ENCODE data around the gene PLA2G4B.

The PLA2G4B gene

DNA sequence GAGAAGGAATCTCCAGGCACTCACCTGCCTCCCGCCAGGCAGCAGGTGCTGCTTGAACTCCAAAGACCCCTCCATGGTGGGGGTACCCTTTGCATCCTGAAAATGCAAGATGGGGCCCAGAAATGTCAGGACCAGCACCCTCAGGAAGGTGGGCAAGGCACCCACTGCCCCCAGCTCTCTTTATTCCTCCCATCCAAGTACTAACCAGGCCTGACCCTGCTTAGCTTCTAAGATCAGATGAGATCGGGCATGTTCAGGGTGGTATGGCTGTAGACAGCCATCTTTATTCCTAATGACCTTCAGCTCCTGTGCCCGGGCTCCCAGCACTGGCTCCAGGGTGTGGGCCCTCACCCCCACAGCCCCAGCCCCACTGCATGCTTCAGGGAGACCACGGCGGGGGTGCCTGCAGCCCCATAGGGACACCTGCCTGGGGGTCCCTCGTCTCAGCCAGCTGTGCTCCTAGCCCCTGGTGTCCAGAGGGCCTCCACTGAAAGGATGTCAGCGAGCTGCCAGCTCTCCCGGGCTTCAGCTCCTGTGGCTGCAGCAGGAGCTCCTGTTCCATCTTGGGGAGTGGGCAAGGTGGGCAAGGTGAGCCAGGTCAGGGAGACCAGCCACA is 13.2 kb downstream of the PLA2G4B start:
- DNase-seq = no peak

GRCh38 chr15:41852736-41853590 is 14.3 kb downstream of the PLA2G4B start:
- no peak for DNase-seq

- DNase-seq = no peak
Measured at GRCh38 chr15:41853831-41854230, 15.2 kb downstream of the PLA2G4B start.

- DNase-seq = no peak
Measured at GRCh38 chr15:41854443-41854842, 15.8 kb downstream of the PLA2G4B start.

- no peak for DNase-seq
Measured at GRCh38 chr15:41855261-41855961, 16.8 kb downstream of the PLA2G4B start.

- DNase-seq = no peak
Measured at GRCh38 chr15:41856262-41856661, 17.6 kb downstream of the PLA2G4B start.

DNA sequence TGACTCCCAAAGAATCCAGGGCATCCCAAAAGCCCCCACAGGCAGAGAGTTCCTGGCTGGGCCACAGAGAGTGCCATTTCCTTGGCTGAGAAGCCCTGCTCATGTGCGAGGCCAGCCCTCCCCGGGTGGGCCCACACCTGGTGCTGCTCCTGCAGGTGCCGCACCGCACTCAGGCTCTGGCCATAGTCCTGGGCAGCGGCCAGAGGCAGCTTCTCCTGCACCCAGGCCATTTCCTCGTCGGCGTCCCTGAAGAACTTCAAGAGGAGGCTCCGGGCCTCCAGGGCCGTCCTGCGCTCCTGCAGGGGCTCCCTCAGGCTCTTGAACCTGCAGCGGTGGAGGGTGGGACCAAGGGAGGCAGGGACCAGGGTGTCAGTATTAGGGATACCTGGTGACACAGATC is 18.1 kb downstream of the PLA2G4B start:
- no peak for DNase-seq

- no peak for DNase-seq
Measured at GRCh38 chr15:41857316-41857715, 18.7 kb downstream of the PLA2G4B start.

- no peak for DNase-seq
Measured at GRCh38 chr15:41858756-41859155, 20.1 kb downstream of the PLA2G4B start.

- no peak for DNase-seq
Measured at GRCh38 chr15:41860049-41860828, 21.6 kb downstream of the PLA2G4B start.

DNA sequence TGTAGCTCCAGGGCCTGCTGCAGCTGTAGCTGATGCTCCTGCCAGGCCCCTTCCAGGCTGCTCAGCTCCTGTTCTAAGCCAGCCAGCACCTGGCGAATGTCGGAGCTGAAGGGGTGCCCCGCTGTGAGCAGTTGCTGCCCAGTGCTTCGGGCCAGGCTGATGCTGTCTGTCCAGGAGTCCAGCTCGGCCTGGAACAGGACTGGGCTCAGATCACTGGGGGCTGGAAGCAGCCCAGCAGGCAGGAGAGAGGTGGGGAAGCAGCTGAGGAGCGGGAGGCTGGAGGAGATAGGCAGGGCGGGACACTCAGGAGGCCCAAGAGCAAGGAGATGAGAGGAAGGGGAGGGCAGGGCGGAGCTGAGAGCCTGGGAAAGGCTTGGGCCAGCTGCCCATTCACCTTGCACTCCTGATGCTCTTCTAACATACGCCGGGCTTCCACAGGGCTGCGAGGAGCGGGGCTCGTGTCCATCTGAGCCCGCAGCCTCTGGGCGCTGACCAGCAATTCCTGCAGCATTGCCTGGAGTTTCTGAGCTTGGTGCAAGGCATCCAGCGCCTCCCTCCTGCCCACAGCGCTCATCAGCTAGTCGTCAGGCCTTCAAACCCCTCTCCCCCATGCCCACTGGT is 23.2 kb downstream of the PLA2G4B start:
- DNase-seq = no peak

- no peak for DNase-seq
Measured at GRCh38 chr15:41862515-41863116, 24.0 kb downstream of the PLA2G4B start.

GRCh38 chr15:41865490-41866055 is 26.9 kb downstream of the PLA2G4B start:
- no peak for DNase-seq

GRCh38 chr15:41866263-41866703 is 27.6 kb downstream of the PLA2G4B start:
- no peak for DNase-seq

DNA sequence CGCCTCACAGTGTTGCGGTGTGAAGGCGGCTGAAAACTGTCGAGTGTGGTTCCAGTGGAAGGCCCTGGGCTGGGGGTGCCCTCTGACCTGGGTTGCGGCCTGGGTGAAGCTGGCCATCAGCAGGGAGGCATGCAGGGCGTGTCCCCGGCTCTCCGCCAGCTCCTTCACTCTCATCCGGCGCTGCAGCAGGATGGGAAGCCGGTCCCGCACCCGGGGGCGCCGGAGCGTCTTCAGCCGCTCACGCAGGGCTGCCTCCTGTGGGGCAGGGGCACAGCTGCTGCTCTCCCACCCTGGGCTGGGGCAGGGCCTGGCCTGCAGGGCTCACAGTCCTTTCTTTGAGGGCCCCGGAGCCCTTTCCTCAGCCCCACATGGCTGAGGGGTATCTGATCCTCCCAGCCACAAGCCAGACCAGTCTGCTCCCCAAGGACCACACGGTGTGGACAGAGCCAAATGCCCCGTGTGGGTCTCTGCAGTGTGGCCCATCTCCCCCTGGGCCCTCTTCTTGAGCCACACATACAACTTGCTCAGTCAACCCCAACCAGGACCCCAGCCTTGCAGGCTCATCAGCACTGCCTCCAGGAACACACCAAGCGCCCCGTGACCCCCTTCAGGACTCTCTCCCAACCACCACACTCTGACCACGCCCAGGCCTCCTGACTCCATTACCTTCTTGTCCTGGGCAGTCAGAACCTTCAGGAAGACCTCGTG is 28.4 kb downstream of the PLA2G4B start:
- DNase-seq = no peak

DNA sequence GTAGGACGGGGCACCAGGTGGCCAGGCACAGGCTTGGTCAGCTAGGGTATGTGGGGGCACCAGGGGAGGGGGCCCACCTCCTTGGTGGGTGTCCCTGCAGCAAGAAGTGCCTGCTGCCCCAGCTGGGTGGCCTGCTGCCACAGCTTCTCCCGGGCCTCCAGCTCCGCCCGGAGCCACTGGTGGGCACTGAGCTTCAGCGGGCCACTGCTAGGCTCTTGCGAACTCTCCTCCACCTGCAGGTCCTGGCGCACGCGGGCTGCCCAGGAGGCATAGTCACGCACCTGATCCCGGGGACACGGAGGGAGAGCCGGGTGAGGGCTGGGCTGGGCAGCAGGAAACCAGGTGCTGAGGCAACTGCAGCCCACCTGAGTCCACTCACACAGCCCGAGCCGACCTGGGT is 29.7 kb downstream of the PLA2G4B start:
- no peak for DNase-seq

DNA sequence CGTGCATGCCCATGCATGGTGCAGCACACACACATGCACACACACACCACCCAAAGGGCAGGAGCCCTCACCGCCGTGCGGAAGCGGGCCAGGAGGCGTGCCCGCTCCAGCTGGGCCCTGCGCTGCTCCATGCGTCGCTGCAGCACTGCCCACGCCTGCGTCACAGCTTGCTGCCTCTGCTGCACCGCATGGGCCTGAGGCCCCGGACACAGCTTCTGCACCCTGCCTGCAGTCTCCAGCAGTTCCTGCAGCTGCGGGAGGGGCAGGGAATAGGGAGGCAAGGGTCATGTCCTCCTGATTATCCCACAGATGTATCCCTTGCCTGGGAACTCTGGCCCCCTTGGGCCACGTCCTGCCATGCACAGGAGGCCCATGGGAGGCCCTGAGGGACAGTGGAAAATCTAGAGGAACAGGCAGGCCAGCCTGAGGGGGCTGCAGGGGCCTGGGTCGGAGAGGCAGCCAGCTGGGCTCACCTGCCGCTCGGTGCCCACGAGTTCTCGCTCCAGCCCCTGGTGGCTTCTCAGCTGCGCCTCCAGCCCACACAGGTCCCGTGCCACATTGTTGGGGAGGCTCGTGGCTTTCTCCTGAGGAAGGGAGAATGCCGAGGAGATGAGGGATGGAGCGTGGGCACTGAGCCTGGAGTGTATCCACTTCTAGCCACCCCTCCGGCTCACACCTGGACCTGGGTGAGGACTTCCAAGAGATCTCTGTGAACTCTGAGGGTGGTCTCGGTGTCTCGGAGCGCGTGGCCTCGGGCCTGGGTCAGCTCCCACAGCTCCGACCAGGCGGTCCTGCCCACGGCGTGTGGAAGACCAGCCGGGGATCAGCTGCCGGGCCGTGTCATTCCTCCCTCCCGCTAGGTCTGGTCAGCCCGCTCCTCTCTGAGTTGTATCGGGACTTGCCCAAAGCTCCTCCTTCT is 31.4 kb downstream of the PLA2G4B start:
- DNase-seq = no peak

DNA sequence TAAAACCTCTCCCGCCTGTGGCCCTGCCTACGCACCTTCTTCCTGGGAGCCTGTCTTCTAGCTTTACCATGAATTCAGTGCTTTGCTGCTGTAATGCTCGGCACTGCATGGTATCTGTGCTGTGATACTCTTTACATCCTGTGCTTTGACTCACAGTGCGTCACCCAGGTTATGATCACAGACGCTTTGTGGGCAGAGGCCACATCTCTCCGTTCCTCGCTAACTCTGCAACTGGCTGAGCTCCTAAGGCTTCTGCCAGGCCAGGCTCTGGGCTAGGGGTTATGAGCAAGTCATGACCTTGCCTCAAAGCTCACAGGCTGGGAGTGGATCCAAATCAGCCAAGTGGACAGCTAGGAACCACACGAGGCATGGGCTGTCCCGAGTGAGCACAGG is 32.0 kb downstream of the PLA2G4B start:
- no peak for DNase-seq

DNA sequence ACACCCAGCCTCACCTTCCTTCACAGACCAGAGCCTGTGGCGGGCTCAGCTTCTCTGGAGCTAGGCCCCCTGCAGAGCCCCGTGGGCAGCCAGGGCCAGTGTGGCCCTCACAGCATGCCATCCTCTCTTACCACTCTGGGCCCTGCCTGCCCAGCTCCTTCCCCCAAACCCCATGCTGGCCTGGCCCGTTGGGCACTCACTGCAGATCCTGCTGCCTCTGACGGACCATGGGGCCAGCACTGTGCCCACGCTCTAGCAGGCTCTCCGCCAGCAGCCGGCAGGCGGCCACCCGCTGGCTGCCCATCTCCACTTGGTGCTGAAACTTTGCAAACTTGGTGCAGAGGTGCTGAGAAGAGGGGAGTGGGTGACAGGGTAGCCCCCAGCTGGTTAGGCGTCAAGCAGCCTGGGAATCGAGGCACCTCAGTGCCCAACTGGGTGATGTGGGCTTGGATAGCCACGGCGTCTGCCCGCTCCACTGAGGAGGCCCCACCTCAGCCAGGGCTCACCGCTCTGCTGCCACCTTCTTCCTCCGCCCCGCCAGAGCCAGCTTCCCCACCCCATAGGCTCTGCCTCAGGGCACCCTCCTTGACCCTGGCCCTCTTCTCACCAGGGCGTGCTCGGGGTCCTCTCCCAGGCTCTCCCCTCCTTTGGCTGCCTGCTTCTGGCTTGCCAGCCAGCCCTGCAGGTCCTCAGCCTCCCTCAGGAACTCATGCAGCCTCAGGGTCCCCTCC is 32.7 kb downstream of the PLA2G4B start:
- no peak for DNase-seq
